HT-29 (cell line): Measurements from ENCODE around the gene NRDE2. TPM values are rescaled to one million over a fixed set of nuclear protein-coding genes. Genes with fewer than 3 reads are reported as not detected.
A peak's percentile ranks its signal among the peaks of the same experiment; 100 is the strongest.
"Not testable (repeated sequence)": the region's sequence is repeated elsewhere in the genome, so short reads cannot be mapped to it uniquely, and the experiment has no call there.

Source experiments
- DNase-seq: peaks from one replicate; pipeline ENCODE4 v3.0.0-alpha.2; 2015; ENCODE audit warnings: low spot score
- total RNA-seq: library from RNA; depleted of rRNA; stranded (reverse); fragments of >200 nt; shearing (Covaris generic); gene quantifications from 2 replicates; pipeline ENCODE4 v1.2.3, GENCODE V29; 2014; rRNA removed

NRDE2 gene
- total RNA-seq, 1 experiment from 2014 or later, result 7.0 TPM

GRCh38 chr14:90272523-90272922 lies 59.2 kb downstream of the NRDE2 start:
- no peak for DNase-seq

DNA sequence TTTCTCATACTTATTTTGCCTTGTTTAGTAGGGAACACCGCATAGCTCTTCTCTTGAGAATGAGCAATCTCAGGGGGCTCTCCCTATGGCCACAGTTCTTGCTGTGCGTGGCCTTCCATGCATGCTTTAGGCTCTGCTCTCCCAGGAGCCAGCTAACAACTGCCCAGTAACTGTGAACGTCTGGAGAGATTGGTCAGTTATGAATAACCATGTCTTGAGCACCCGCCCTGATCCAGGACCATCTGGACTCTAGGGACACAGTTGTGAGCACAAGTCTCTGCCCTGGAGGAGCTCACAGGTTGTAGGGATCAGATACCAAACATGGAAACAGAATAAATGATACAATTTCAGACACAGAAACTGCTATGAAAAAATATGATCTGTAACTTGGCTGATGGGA lies 63.3 kb downstream of the NRDE2 start:
- DNase-seq, result no peak

DNA sequence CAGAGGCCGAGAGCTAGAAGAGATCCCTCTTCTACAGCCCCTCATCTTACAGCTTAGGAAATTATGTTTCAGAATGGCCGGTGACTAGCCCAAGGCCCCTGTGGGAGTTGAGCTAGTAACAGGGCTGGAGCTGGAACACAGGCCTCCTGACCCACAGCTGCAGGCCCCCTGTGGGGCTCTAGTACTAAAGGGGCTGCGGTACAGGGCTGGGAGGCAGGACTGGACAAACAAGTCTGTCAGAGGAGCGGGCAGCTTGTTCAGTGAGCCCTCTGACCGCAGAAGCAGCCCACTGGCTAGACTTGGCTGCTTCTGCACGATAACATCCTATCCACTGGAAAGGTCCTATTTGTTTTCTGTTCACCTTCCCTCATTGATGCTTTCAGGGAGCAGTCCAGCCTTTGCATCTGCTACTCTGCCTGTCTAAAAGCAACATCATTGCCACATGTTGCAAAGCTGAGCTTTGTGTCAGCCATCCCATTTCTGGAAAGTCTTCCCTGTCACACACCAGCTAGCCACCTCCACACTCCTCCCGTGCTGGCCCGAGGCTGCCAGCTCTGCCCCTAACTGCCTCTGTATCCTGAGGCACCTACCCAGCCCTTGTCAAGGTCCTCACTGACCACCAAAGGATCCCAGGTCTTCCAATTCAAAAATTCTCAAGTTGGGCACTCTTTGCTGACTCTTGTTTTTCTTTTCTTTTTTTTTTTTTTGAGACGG lies 65.1 kb downstream of the NRDE2 start:
- DNase-seq, result no peak

DNA sequence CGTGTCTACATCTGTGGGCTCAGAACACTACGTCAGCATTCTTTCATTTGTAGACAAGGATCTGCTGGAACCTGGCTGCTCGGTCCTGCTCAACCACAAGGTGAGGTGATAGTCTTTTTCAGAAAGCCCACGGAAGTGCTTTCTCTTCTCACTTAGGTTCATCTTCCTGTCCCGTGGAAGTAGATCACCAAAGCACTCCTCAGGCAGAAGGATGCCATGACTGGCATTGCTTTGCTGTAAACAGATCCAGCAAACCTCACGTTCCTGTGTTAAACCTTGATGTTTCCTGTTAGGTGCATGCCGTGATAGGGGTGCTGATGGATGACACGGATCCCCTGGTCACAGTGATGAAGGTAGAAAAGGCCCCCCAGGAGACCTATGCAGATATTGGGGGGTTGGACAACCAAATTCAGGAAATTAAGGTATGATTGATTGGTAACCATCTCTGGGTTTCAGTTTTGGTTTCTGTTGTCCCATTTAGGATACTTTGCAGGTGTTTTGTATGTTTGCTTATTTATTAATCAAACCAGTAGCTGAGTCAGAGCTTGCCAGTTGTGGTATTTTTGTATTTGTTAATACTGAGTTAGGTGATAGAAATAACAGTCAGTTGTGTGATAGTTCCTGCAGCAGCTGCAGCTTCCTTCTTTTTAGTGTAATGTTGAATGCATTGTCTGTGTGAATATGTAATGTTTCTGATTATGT lies 67.8 kb downstream of the NRDE2 start:
- no peak for DNase-seq

DNA sequence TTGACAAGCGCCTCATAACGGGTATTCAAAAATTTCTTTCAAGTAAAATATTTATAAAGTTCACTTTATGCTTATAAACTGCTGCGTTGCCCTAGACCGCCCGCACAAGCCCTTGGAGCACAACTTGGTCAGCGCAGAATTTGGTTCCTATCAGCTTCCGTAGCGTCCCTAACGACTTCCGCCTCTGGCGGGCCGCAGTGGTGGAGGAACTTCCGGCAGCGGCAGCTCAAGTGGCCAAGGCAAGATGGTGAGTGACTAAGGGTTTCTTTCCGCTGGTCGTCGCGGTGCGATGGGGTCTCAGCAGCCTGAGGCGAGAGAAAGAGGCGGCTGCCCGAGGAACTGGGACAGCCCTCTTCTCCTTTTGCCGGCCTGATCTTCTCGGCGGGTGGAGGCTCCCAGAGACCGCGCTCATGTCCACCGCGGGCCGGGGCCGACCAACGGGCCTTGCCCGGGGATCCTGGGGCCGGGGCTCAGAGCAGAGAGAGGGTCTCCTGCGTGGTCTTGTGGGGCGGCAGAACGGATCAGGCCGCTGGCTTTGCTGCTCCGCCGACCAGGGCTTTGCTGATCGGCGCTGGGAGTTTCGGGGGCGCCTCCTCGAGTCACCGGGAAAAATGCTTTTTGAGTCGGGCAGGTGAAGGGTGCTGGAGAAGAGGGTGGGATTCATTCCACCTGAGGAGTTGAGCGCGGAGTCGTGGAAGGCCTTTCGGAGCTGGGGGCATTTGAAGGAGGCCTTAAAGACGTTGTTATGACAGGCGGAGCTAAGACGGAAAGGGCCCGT lies 75.2 kb downstream of the NRDE2 start, which contains the start of gene PSMC1:
PSMC1 (plus strand) TSS at position 200 of the 778 bp plus-strand sequence; CDS start at position 245, 45 bp downstream.
- DNase-seq, result peak; percentile 80

GRCh38 chr14:90255871-90256270 lies 75.9 kb downstream of the NRDE2 start:
- no peak for DNase-seq

DNA sequence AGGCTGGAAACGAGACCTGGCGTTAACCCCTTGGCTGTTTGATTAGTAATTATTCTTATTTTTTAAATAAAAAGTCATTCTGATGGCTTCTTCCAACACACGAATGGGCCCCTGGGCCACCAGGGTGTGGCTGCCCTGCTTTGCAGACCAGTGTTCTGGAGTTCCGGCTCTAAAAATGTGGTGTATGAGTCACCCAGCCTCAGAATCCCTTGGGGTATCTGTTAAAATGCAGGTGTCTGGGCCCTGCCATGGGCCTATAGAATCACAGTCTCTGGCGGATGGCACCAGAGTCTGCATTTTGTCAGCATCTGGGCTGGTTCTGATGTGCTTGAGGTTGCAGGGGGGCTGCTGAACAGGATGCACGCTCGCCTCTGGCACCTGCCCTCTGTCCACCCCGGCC lies 77.9 kb downstream of the NRDE2 start:
- no peak for DNase-seq

DNA sequence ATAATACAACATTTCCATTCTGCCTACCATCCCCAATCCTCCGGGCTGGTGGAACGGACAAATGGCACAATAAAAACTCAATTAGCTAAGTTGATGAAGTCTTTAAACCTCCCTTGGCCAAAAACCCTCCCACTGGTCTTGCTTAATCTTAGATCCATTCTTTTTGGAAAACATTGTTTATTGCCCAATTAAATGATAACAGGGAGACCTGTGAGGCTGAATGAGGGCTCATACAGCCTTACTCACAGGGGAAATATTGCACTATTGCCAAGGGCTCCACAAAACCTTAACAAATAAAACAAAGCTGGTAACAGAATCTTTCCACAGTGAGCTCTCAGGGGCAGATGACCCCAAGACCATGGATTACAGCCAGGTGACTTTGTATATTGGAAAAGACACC lies 83.1 kb downstream of the NRDE2 start:
- no peak for DNase-seq

DNA sequence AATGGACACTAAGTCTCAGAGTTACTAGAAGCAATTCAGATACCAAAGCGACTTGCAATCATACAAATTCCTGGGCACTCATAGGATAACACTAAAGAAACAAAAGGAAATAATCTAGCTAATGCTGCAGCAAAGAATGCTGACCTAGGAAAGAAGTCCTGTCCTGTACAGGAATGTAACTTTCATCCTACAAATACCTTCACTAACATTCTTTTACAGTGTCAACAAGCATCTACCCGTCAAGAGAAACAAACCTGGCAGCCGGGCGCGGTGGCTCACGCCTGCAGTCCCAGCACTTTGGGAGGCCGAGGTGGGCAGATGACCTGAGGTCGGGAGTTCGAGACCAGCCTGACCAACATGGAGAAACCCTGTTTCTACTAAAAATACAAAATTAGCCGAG lies 84.3 kb downstream of the NRDE2 start:
- DNase-seq, result not testable (repeated sequence)

DNA sequence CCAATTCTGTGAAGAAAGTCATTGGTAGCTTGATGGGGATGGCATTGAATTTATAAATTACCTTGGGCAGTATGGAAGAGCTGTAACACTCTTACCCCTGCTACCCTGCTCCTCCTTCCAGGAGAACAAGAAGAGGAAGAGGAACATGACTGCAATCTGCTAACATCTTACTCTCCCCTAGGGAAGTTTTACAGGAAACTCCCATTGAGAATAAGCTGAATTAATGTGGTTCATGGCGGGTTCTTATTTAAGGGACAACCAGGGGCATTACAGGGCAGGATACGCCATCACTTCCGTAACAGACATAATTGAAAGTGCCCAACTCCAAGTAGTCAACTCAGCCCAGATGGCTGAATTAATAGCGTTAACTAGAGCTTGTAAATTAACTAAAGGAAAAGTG lies 84.8 kb downstream of the NRDE2 start:
- no peak for DNase-seq

GRCh38 chr14:90242444-90242843 lies 89.3 kb downstream of the NRDE2 start:
- no peak for DNase-seq

DNA sequence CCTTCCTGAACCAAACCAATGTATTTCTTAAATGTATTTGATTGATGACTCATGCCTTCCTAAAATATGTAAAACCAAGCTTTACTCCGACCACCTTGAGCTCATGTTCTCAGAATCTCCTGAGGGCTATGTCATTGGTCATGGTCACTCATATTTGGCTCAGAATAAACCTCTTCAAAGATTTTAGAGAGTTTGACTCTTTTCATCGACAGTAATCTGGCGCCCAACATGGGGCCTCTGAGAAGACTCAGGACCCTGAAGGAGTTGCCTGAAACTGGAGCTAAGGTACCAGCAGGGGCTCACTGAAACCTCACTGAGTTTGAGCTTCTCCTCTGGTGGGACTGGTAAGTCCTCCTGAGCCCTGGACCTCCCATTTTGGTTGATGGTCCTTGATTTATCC lies 92.6 kb downstream of the NRDE2 start:
- no peak for DNase-seq

DNA sequence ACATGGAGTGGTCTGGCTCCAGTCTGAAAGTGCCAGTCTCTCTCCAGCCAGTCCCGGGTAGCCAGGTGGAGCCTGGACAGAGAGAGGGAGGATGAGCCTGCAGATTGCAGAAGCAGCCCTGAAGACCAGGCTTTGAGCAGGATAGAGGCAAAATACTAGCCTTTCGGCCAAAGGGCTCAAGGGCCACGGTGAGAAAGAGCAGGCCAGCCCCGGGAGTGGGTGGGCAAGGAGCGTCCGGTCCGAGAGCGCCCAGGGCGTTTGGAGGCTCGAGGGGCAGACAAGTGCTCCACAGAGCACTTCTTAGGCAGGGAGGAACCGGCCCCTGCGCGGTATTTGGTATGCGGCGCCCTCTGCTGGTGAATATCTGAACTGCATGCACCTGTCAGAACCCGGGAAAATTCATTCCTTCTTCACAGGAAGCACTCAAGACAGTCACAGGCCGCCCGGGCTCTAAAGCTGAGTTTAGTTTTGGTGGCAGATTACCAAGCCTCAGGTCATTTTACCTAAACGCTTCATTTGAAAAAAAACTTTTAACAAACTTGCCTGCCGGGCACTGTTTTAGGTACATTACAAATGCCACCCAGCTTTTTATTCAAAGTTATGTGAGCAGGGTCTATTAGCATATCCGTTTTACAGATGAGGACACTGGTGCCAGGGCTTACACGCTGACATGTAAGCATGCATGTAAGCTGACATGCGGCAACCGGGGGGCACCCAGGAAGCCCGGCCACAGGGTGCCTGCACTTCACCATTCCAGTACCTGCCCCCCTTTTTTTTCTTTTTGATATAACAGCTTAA lies 96.4 kb downstream of the NRDE2 start:
- peak; percentile 74 for DNase-seq

DNA sequence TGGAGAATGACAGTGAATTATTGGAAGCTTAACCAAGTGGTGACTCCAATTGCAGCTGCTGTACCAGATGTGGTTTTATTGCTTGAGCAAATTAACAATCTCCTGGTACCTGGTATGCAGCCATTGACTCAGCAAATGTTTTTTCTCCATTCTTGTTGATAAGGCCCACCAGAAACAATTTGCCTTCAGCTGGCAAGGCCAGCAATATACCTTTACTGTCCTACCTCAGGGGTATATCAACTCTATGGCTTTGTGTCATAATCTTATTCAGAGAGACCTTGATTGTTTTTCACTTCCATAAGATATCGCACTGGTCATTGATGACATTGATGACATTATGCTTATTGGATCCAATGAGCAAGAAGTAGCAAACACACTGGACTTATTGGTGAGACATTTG lies 101.8 kb downstream of the NRDE2 start:
- DNase-seq, result not testable (repeated sequence)

DNA sequence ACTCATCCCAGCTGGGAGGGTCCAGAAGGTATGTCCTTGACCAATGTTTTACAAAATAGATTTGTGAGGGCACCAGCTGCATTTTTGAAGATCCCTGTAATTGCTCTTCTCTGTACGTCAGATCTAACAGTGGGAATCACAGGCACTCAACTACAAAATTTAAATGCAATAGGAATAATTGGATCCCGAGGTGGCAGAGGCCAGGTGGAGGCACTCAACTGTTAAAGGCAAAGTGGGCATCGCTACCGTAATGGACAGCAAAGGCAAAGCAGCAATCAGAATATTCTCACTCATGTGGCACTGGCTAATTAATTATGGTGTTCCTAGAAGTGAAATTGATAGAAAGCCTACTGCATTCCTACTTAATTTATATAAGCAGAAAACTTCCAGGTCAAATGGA lies 103.3 kb downstream of the NRDE2 start:
- no peak for DNase-seq

Other genes with a start within 250 kb of the NRDE2 start
- 44.2 and 46.0 TPM in 2 replicates for gene PSMC1, start 75.4 kb downstream of the NRDE2 start, total RNA-seq
- 735 and 752 TPM in 2 replicates for gene CALM1, start 65.1 kb upstream of the NRDE2 start, total RNA-seq